GM10266 (cell line): Measurements from ENCODE around the gene ATCAY.
"Not testable (repeated sequence)": the region's sequence is repeated elsewhere in the genome, so short reads cannot be mapped to it uniquely, and the experiment has no call there.

Source experiments
- DNase-seq: peaks from one replicate; pipeline ENCODE4 v3.0.0; 2012; ENCODE audit errors: extremely low spot score
- CTCF ChIP-seq: IDR thresholded peaks from 2 replicates; pipeline ENCODE4 v1.5.1; 2012; ENCODE audit warnings: mild to moderate bottlenecking, low read depth; ENCODE audit not compliant: control insufficient read depth, insufficient read depth; ENCODE audit errors: missing control alignments

ATCAY gene

GRCh38 chr19:3866910-3867638 lies 13.4 kb upstream of the ATCAY start:
- TF ChIP-seq CTCF = no peak
- DNase-seq = no peak

- TF ChIP-seq CTCF = no peak
- no peak for DNase-seq
Observed at GRCh38 chr19:3867971-3868769, 12.3 kb upstream of the ATCAY start.

- no peak for TF ChIP-seq CTCF
- no peak for DNase-seq
Observed at GRCh38 chr19:3868770-3869456, 11.6 kb upstream of the ATCAY start, which contains the start of gene ZFR2. ZFR2 (minus strand) TSS chr19:3869038; CDS start chr19:3869017, 21 bp downstream.

- no peak for DNase-seq
- TF ChIP-seq CTCF = no peak
Observed at GRCh38 chr19:3873151-3873550, 7.3 kb upstream of the ATCAY start.

- DNase-seq = not testable (repeated sequence)
Observed at GRCh38 chr19:3874695-3875094, 5.8 kb upstream of the ATCAY start.

GRCh38 chr19:3879656-3880055 lies 829 bp upstream of the ATCAY start:
- DNase-seq = no peak
- no peak for TF ChIP-seq CTCF

- peak; percentile 14 for DNase-seq
- TF ChIP-seq CTCF = no peak
Observed at GRCh38 chr19:3881272-3882040, 971 bp downstream of the ATCAY start.
